NCI-H2107 treated with DMSO at 0.1 percent for 48 hours (cell line): Measurements from ENCODE around the gene SPATA12.
"Not testable (repeated sequence)": the region's sequence is repeated elsewhere in the genome, so short reads cannot be mapped to it uniquely, and the experiment has no call there.

Source experiments
- DNase-seq: peaks from one replicate; lab custom pipeline; 2025; ENCODE audit not compliant: unreplicated experiment; lab: John Stamatoyannopoulos, UW

SPATA12 gene

DNA sequence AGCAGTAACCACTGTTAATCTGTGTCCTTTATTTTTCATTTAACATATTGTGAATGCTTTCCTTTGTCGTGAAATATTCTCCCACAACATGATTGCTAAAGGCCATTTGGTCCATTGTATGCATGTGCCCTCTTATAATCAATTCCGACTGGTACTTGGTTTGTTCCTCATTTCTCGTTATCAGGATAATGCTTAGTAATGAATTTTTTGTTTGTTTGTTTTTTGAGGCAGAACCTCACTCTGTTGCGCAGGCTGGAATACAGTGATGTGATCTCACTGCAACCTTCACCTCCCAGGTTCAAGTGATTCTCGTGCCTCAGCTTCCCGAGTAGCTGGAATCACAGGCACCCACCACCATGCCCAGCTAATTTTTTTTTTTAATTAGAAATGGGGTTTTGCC lies 22.0 kb downstream of the SPATA12 start:
- DNase-seq = no peak

DNA sequence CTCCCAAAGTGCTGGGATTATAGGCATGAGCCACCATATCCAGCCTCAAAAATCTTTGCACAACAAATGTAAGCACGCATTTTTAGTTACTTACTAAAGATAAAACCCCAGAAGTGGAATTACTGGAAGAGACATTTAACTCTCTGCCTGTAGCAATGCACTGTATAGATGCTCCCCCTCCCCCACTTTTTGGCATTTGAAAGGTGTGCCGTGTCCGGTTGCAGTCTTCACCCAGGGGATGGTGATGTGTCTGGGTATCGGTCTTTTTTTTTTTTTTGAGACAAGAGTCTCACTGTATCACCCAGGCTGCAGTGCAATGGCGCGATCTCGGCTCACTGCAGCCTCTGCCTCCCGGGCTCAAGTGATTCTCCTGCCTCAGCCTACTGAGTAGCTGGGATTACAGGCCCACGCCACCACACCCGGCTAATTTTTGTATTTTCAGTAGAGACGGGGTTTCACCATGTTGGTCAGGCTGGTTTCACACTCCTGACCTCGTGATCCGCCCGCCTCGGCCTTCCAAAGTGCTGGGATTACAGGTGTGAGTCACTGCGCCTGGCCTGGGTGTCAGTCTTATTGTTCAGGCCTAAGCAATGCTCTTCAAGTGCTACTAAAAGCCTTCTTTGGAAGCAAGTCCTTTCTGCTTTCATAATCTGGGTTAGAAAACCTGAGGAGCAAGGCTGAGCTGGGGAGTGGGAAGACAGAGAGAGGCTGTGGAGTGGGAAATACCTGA lies 23.0 kb downstream of the SPATA12 start:
- not testable (repeated sequence) for DNase-seq

DNA sequence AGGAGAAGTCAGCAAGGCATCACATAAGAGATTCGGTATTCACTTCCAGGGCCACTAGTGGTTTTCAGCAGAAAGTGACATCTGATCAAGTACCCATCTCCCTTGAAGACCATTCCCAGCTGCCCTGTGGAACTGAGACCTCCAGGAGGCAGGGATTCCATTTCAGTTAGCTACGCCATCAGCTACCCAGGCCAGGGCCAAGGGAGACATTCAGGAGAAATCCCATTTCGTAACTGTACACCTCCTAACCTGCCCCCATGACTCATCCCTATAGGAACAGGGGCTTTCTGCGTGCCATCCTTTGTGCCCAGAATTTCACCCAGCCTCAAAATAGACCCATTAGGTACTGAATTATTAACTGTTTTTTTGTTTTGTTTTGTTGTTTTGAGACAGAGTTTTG lies 24.7 kb downstream of the SPATA12 start:
- no peak for DNase-seq

DNA sequence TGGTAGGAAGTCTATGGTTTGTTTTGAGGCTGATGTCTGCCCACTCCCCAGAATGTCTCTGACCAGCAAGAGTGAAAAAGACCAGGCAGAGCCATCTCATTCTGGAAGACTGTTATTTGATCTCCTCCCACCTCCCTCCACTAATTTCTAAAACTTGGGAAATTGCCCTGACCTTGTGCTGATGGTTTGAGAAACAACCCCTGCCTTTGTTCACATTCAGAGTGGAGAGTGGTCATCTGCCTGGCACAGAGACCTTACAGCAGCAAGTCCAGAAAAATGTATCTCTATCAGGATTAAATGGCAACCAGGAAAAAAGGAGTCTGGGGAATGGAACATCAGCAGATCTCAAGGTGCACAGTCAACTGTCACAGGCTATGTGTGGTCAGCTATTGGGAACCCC lies 25.7 kb downstream of the SPATA12 start:
- DNase-seq = no peak

DNA sequence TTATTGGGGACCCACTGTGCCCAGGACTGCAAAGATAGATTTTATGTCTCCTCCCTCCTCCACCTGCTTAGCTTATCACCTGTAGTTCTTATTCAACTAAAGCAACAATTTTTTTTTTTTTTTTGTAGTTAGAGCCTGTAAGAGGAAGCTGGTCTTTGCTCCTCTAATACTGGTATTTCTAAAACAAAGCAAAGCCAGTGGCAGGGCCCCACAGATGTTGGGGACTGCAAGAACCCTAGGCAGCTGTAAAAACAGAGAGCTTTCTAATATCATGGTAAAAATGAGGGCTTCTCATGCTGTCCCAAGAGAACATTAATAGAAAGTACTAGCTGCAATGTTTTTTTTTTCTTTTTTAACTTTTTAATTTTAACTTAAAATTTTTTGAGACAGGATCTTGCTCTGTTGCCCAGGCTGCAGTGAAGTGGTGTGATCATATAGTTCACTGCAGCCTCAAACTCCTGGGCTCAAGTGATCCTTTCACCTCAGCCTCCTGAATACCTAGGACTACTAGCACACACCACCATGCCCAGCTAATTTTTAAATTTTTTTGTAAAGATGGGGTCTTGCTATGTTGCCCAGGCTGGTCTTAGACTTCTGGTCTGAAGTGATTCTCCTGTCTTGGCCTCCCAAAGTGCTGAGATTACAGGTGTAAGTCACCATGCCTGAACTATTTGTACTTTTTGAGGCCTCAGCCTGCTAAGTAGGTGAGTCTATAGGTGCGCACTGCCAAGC lies 27.1 kb downstream of the SPATA12 start:
- DNase-seq = no peak

DNA sequence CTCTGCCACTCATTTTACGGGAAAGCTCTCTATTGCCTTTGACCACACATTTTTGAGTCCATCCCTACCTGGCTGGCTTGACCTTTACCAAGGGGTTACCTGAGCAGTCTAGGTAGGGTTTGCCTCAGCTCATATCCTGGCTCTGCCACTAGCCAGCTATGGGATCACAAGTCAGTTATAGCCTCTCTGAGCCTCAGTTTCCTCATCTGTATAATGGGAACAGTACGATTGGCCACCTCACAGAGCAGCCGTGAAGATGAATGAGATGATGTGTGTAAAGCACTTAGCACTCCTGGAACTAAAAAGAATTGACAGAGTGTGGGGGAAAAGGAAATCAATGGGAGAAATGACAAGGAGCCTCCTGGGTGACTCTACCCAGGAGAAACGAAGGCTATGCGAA lies 28.0 kb downstream of the SPATA12 start:
- DNase-seq = no peak

DNA sequence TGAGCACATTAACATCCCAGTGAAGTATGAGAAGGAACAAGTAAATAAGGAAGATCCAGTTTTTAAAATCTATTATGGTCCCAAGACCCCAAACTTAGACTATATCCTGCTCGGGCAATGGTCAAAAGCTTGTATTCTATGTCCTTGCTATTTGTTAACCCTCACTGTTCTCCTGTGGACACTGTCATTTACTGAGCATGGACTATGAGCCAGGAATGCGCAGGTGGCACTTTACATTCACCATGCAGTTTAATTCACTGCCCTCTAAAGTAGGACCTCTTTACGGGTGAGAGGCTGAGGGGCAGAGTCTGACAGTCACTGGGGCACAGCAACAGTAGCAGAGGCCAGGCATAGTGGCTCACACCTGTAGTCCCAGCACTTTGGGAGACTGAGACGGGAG lies 28.6 kb downstream of the SPATA12 start:
- DNase-seq = no peak

DNA sequence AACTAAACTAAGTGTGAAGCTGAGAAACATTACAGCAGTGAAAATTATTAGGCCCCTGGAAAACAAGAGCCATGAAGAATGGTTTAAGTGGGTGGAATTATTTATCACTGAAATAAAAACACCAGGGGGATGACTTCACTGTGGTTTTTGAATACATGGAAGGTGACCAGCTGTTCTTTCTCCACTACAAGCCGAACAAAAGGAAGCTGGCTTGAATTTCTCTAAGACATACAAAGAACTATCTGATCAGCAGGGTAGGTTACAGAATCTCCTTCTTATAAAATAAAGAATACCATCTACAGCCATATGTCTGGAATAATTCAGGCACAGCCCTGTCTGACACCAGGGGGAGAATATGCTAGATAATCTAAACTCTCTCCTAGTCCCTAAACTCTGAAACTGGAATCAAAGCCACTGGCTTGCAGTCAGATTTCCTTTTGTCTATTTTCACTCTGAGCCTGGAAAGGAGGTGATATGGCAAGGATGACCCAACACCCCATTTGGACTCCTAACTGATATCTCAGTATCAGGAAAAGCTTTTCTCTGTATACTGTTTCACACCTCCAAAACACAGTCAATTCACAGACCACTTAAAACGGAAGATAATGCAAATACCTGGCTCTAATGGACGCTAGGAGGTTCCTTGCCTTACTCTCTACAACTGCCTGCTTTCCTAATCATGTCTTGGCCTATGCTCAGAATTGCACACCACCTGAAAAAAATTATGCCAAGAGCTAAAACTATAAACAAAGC lies 31.2 kb downstream of the SPATA12 start:
- no peak for DNase-seq

DNA sequence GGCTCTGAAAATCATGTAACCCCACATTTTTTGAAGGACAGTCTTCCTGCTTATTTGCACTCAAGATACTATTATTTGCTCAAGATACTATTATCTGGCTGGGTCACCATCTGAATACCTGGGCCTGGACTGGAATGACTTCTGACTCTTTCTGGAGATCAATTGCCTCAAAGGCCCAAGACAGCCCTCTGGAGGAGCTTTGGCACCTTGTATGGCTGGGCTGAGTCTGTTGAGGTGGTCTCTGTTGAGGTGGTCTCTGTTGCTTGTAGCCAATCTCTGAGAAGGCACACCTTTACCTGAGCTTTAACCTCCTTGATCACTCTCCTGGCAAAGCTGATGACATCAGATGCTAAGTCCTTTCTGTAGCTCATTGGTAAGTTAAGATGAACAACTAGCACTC lies 33.0 kb downstream of the SPATA12 start:
- DNase-seq = no peak

DNA sequence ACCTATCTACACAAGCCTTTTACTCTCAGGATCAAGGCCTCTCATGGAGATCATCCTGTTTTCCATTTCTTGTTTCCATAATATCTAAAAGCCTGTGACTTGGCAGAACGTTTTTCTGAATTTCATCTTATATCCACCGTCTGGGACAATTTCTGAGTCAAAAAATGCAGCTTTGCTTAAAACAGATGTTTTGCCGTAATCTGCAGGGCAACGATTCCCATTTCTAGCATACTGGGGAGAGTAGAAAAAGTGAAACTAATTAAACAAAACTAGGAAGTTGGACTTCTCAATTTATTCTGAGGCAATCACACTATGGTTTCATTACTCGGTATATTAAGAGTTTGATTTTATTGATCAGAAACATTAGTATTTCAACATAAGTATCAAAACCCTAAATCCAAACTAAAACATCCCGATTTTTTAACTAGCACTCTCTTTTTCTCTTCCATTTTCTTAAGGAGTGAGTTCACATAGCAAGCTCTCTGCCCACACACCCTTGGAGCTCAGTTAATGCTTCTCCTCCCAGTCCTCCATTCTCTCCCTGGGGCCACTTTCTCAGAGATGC lies 33.6 kb downstream of the SPATA12 start:
- DNase-seq = no peak

DNA sequence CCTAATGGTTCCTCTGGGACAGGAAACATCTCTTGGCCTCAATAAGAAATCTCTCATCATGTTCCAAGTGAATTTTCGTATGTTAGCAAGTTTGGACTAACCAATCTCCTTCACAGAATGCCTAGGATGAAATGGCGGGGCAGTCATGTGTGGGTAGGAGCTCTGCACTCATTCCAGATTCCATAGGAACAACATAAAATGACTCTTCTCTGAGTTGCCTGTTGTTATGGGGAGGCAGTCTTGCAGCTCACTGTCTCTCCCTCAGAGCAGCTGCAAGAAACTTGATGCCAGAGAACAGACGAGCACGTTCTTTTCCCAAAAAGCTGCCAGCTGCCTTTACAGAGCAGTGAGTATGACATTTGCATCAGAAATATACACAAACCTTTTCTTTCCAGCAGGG lies 34.1 kb downstream of the SPATA12 start:
- DNase-seq = peak; percentile 38

DNA sequence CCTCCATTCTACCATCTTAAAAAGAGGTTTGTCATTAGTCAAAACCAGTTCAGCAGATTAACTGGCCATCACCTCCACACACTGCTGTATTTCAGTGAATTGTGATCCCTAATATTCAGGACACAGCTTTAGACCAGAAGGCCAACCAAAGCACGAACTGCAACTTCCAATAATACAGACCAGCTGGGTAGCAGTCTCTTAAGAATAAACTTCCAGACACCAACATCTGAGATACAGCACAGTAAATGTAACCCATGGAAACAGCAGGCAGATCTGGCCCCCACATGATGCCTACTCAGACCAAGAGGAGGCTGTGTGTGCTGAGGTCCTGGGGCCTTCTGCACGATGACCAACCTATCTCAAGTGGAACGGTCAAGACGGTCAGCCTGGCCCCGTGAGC lies 34.9 kb downstream of the SPATA12 start:
- no peak for DNase-seq

DNA sequence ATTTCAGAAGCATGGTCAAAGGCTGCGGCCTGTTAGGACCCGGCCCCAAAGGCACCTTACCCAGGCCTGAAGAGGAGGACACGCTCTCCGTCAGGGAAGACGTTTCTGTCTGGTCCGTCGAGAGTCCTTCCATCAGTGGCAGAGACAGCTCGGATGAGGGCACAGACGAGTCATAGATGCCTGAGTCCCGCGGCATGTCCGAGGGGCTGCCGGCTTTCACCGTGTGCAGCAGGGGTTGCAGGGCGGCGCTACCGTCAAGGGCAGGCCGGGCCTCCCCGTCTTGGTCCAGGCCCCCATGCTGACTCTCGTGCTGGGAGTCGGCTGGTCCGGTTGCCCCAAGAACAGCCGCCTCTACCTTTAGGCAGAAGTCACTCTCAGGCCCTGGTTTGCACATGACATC lies 37.1 kb downstream of the SPATA12 start:
- DNase-seq = no peak

DNA sequence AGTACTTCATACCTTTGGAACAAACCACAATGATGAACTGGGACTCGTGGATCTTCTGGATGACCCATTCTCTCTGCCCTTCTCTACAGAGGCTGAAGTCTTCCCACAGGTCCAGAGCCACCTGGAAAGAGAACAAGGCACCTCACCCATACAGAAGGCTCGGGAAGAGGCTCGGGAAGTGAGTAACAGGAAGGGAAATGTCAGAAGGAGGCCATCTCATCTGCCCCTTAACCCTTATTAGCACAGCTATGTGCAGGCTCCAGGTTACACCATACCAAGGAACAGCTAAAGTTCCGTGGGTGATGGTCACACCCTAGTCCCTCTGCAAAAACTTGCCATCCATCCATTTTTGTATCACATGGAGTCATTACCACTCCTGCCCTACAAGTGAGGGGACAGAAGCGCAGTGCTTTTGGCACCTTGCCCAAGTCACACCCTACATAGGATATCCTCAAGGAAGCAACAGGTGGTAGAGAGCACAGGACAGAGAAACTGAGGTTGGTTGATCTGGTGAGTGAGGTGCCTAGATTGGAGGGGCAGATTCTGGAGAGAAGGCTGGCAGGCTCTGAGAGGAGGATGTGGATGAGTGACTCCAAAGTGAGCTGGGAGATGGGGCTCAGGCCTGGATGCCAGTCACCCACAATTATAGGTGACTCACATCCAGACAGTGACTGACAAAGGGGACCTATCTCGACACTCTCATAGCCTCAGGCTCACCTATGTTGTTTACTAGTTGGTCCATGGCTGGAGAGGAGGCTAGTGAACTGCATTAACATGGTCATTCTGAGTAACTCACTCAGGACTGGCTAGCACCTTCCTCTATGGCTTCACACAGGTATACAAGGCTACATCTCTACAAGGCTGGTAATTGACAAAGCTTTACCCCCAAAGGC lies 38.2 kb downstream of the SPATA12 start:
- DNase-seq = no peak

DNA sequence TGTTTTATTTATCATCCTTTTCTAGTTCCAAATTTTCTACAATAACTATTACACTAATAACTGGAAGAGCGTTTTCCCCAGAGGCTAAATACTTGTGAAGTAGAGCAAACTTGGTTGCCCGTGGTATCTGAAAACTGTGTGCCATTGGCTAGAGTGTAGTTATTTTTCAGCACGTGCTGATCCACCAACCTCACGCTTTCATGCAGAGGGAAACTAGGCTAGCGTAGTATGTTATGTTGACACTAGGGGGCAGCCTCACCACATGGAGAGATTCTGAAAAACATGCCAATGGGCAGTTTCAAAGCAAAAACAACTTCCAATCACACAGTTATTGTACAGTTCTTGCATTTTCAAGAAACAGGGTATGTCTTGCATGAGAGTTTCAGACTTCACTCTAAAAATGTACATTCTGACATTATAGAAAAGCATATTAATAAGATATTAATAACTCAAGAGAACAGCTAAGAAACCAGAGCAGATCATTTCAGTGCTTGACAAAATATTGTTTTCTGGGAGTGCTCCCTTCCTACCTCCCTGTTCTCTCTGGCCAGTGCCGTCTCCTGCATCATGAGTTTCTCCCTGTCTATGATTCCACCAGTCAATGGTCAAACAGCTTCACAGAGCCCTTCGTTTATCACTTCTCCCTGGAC lies 39.7 kb downstream of the SPATA12 start:
- DNase-seq = peak; percentile 48

DNA sequence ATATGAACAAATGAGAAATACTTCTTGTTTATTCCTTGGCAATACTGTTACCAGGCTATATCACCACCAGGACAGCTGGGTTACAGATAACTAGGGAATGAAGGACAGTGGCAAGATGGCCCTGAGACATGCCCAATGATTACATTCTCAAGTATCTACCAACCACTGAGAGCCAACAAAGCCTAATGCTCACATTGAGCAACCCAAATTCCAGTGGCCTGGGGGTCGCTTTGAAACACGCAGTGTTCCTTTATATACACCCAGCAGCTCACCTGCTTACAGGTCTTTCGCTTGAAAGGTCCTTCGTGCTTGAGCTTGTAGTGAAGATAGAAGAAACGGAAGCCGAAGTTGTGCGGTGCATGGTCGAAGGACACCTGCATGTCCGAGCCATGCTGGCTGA lies 45.1 kb downstream of the SPATA12 start:
- no peak for DNase-seq

DNA sequence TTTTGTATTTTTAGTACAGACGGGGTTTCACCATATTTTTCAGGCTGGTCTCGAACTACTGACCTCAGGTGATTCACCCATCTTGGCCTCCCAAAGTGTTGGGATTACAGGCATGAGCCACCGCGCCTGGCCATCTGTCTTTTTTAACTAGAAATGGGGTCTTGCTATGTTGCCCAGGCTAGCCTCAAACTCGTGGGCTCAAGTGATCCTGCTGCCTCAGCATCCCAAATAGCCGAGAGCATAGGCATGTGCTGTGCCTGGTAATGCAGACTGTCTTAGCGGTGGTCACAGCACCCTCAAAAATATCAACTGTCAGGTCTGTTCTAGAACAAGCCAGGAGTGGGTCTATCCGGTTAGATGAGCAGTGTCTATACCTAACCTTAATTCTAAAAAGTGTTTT lies 48.2 kb downstream of the SPATA12 start:
- no peak for DNase-seq

DNA sequence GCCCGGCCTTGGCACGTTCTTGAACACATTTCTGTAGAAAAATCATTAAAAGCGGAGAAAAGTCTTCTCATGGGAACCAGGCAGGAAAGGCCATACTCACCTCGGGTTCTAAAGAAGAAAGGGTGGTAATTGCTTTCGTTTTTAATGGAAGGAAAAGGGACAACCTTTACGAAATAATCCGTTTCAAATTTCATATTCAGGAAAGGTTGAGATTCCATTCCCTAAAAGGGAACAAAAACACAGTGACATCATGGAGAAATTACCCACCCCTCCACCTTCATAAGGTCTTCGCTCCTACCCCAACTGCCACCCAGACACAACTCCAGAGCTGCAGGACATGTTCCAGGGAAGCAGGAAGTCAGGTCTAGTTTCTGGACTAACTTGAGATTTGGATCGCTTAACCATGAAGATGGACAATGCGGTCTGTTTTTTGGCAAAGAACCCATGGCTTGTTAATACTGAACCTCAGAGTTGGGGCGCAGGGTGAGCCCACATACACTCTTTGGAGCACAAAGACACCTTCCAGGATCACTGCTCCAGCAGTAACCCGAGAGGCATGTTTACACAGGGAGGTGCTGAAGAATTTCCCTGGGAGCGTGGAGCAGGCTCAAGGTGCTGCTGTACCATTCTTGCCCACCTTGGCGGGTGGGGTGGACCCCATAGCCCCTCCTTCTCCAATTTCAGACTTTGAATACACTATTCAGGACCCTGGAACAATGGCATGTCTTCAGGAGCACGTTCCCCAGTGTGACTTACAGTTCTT lies 49.2 kb downstream of the SPATA12 start:
- DNase-seq = no peak

DNA sequence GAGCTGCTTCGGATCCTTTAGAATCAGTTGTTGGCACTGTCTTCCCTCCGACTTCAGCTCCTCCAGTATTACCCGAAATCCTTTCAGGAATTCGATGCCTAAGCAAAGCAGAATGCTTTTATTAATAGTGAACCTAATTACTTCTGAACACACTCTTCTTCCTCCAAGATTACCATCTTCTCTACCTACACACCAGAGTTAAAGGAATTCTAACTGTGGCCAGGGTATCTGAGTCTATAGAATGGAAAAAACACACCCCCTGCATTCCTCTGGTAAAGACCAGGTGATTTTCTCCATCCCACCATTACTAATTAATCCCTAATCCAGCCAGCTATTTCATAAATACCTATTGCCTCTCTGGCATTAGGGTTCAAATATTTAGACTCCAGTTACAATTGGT lies 49.8 kb downstream of the SPATA12 start:
- no peak for DNase-seq
